Measurements from ENCODE around the gene RRP1B. TPM values are rescaled to one million over a fixed set of nuclear protein-coding genes. Genes with fewer than 3 reads are reported as not detected.

Gene RRP1B
- total and polyA plus RNA-seq, 9 of the 15 experiments (the other 6 are each of a cell fraction or from before 2014, with no cell fraction given), result 6.8 to 66.6 (median 41.9) TPM

DNA sequence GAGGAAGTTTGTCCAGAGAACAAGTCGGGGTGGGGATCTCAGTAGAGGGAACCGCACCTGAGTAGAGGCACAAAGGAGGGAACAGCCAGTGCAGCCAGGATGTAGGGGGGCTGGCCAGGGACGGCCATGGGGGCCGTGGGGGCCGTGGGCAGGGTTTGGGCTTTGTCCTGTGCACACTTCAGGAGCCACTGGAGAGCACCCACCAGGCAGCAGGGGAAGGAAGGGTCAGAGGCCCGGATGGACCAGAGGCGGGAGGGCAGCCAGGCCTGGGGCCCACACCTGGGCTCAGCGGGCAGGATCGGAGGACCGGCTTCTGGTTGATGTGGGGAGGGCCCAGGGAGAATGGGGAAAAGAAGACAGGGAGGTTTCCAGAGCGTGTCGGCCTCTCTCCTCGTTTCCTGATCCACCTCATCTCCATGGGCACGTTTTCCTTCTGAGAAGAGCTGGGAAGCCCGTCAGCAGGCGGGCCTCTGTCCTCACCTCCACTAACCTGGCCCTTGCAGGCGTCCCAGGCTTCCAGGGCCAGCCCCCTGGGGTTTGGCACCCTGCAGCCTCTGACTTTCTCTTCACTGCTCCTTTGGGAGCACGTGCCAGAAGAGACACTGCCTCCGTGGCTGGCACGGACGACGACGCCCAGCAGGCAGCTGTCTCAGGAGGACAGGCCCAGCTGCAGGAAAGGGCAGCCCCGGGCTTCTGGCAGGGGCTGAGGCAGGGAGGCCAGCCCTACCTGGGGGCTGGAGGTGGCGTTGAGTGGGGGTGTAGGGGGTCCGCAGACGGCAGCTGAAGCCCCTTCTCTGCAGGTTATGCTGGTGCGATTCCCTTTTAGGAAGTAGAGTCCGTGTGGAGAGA lies 42.8 kb downstream of the RRP1B start:
- peaks cover 26 to 43% of the 10 kb centered on the region in 2 experiments; a peak in 4 of 5 replicates for H3K4me1 ChIP-seq (replicated peaks in 1 of 2; ENCODE audit: control insufficient read depth in 2 of 2, insufficient read depth in 2 of 2, low read length in 2 of 2)
- H3K9ac ChIP-seq (ENCODE audit: insufficient read depth in 1 of 2, low read depth in 2 of 2, low read length in 2 of 2), result peak overlapping the region in 1 of 2 experiments; percentile 47; a peak in 1 of 4 replicates
- no peak for FAIRE-seq
- CTCF ChIA-PET (ENCODE audit: low intra/inter-chr PET ratio), result no interaction called here
- no peak for DNase-seq (ENCODE audit: extremely low read depth in 1 of 4, low spot score in 3 of 4)
- TF ChIP-seq HNRNPK (IDR thresholded peaks at IDR 0.05; ENCODE audit: low read depth, low read length, poor library complexity, severe bottlenecking) (no peak), BRF1 (IDR thresholded peaks at IDR 0.05; ENCODE audit: borderline replicate concordance, extremely low read depth, insufficient read length) (no peak), ZNF121 (CRISPR knock-in tag; conservative IDR thresholded peaks at IDR 0.05) (no peak), ZNF12 (CRISPR knock-in tag; IDR thresholded peaks at IDR 0.05) (no peak), CREBBP (IDR thresholded peaks at IDR 0.05; ENCODE audit: low read depth, low read length) (no peak), DMBX1 (CRISPR knock-in tag; IDR thresholded peaks at IDR 0.05; ENCODE audit: borderline replicate concordance) (no peak), BRD9 (IDR thresholded peaks at IDR 0.05; ENCODE audit: low read depth, partially characterized antibody) (no peak), MBD2 (IDR thresholded peaks at IDR 0.05; ENCODE audit: borderline replicate concordance, low read depth) (no peak), STAT5B (CRISPR knock-in tag; IDR thresholded peaks at IDR 0.05) (no peak), OTX1 (CRISPR knock-in tag; IDR thresholded peaks at IDR 0.05) (no peak), HIVEP1 (CRISPR knock-in tag; IDR thresholded peaks at IDR 0.05) (no peak), ZBTB8A (IDR thresholded peaks at IDR 0.05; ENCODE audit: partially characterized antibody) (no peak)
- TF ChIP-seq, protein P1, sequence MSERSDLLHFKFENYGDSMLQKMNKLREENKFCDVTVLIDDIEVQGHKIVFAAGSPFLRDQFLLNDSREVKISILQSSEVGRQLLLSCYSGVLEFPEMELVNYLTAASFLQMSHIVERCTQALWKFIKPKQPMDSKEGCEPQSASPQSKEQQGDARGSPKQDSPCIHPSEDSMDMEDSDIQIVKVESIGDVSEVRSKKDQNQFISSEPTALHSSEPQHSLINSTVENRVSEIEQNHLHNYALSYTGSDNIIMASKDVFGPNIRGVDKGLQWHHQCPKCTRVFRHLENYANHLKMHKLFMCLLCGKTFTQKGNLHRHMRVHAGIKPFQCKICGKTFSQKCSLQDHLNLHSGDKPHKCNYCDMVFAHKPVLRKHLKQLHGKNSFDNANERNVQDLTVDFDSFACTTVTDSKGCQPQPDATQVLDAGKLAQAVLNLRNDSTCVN (CRISPR knock-in tag; IDR thresholded peaks at IDR 0.05), result no peak
- TF ChIP-seq, protein P2, sequence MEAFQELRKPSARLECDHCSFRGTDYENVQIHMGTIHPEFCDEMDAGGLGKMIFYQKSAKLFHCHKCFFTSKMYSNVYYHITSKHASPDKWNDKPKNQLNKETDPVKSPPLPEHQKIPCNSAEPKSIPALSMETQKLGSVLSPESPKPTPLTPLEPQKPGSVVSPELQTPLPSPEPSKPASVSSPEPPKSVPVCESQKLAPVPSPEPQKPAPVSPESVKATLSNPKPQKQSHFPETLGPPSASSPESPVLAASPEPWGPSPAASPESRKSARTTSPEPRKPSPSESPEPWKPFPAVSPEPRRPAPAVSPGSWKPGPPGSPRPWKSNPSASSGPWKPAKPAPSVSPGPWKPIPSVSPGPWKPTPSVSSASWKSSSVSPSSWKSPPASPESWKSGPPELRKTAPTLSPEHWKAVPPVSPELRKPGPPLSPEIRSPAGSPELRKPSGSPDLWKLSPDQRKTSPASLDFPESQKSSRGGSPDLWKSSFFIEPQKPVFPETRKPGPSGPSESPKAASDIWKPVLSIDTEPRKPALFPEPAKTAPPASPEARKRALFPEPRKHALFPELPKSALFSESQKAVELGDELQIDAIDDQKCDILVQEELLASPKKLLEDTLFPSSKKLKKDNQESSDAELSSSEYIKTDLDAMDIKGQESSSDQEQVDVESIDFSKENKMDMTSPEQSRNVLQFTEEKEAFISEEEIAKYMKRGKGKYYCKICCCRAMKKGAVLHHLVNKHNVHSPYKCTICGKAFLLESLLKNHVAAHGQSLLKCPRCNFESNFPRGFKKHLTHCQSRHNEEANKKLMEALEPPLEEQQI (IDR thresholded peaks at IDR 0.05), result no peak
- TF ChIP-seq, protein P3, sequence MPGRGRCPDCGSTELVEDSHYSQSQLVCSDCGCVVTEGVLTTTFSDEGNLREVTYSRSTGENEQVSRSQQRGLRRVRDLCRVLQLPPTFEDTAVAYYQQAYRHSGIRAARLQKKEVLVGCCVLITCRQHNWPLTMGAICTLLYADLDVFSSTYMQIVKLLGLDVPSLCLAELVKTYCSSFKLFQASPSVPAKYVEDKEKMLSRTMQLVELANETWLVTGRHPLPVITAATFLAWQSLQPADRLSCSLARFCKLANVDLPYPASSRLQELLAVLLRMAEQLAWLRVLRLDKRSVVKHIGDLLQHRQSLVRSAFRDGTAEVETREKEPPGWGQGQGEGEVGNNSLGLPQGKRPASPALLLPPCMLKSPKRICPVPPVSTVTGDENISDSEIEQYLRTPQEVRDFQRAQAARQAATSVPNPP (IDR thresholded peaks at IDR 0.05; ENCODE audit: borderline replicate concordance, insufficient read depth, insufficient read length), result no peak
- H3K9me3 ChIP-seq (replicated peaks; ENCODE audit: control insufficient read depth, insufficient read depth, low read depth, low read length), result no peaks in the 10 kb centered on the region
- no peaks in the 10 kb centered on the region for H3K79me2 ChIP-seq (ENCODE audit: control insufficient read depth, insufficient read depth, low read length)
- no peak overlapping the region for H3K4me2 ChIP-seq (ENCODE audit: insufficient read depth, low read length)
- intact Hi-C loops (cut with micrococcal nuclease) (no loop called here), in situ Hi-C loops (cut with MboI) (no loop called here)
- no peaks in the 10 kb centered on the region for H3K9me1 ChIP-seq (ENCODE audit: control insufficient read depth, insufficient read depth, low read length)
- no TSS peak for BruUV-seq (replicated peaks)
- POLR2A ChIA-PET, result interaction anchor here (0.6 to 1.5 kb wide), 5 partner anchors 8 to 116 kb away, joined by 3 to 6 read pairs (median 5); partner anchors contain the start of gene RRP1
- no peak for ATAC-seq
- no peaks in the 10 kb centered on the region for H3K27me3 ChIP-seq (ENCODE audit: control insufficient read depth in 2 of 2, insufficient read depth in 2 of 2, low read length in 2 of 2)
- no peak overlapping the region; the same call in 1 of the 2 replicates for H2AFZ ChIP-seq (ENCODE audit: low read depth, low read length)
- WGBS (ENCODE audit: insufficient coverage, low coverage, missing lambda C conversion rate), result 68% methylated on average over 23 of the region's 29 CpGs
- no peak overlapping the region for H3K4me3 ChIP-seq
- H3K27ac ChIP-seq (ENCODE audit: extremely low read depth, low read depth, low read length), result no peak overlapping the region
- H3K36me3 ChIP-seq (ENCODE audit: control insufficient read depth, insufficient read depth, low read length), result no peaks in the 10 kb centered on the region
- H4K20me1 ChIP-seq (replicated peaks; ENCODE audit: control insufficient read depth, insufficient read depth, low read length), result no peaks in the 10 kb centered on the region

Measured in K562 (cell line).